HepG2 (cell line): ENCODE results near the gene SLC4A11. TPM values are rescaled to one million over a fixed set of nuclear protein-coding genes. Genes with fewer than 3 reads are reported as not detected.

Experiments used
- ATF3 ChIP-seq: sonication (generic); formaldehyde crosslinking; IDR thresholded peaks from 2 replicates; pipeline ENCODE4 v1.4.0; 2020; ENCODE audit warnings: missing genetic modification reagents
- CBX5 ChIP-seq: sonication (generic); formaldehyde crosslinking; IDR thresholded peaks from 2 replicates; pipeline ENCODE4 v1.4.0; 2020; ENCODE audit warnings: missing genetic modification reagents, borderline replicate concordance
- CCDC6 ChIP-seq: sonication (generic); formaldehyde crosslinking; IDR thresholded peaks from 2 replicates; pipeline ENCODE4 v1.8.1; 2022; ENCODE audit warnings: mild to moderate bottlenecking, missing genetic modification reagents, moderate library complexity
- ELF1 ChIP-seq: sonication (generic); formaldehyde crosslinking; IDR thresholded peaks from 2 replicates; pipeline ENCODE4 v1.4.0; 2020; ENCODE audit warnings: missing genetic modification reagents
- FOXK1 ChIP-seq: sonication (generic); formaldehyde crosslinking; IDR thresholded peaks from 2 replicates; pipeline ENCODE4 v1.4.0; 2020; ENCODE audit warnings: low read depth, missing genetic modification reagents, borderline replicate concordance
- HDAC1 ChIP-seq: sonication (generic); formaldehyde crosslinking; IDR thresholded peaks from 2 replicates; pipeline ENCODE4 v1.5.1; 2020; ENCODE audit warnings: mild to moderate bottlenecking, missing genetic modification reagents
- HOXD1 ChIP-seq: sonication (generic); formaldehyde crosslinking; IDR thresholded peaks from 2 replicates; pipeline ENCODE4 v1.5.0; 2020; ENCODE audit warnings: missing genetic modification reagents
- KLF15 ChIP-seq: sonication (generic); formaldehyde crosslinking; IDR thresholded peaks from 2 replicates; pipeline ENCODE4 v1.8.1; 2023; ENCODE audit warnings: borderline replicate concordance, mild to moderate bottlenecking, inconsistent platforms, missing genetic modification reagents, mixed read lengths
- MBNL3 ChIP-seq: fragments of 250-450 bp; sonication (Bioruptor Pico); conservative IDR thresholded peaks from 2 replicates; pipeline ENCODE4 v1.8.0; 2022; ENCODE audit warnings: mild to moderate bottlenecking, inconsistent platforms
- PHF20 ChIP-seq: sonication (generic); formaldehyde crosslinking; IDR thresholded peaks from 2 replicates; pipeline ENCODE4 v1.5.0; 2020; ENCODE audit warnings: mild to moderate bottlenecking, missing genetic modification reagents
- SMYD3 ChIP-seq: sonication (generic); formaldehyde crosslinking; IDR thresholded peaks from 2 replicates; pipeline ENCODE4 v1.8.1; 2023; ENCODE audit warnings: mild to moderate bottlenecking, missing genetic modification reagents
- TCF7 ChIP-seq: sonication (generic); IDR thresholded peaks from 2 replicates; pipeline ENCODE4 v1.6.1; 2016; ENCODE audit warnings: antibody characterized with exemption, low read depth
- TRIM24 ChIP-seq: sonication (generic); formaldehyde crosslinking; IDR thresholded peaks from 2 replicates; pipeline ENCODE4 v1.8.0; 2022; ENCODE audit warnings: mild to moderate bottlenecking, missing genetic modification reagents
- YY1 ChIP-seq: IDR thresholded peaks from 2 replicates; pipeline ENCODE4 v1.6.1; 2011; ENCODE audit warnings: low read length, low read depth, moderate library complexity, mild to moderate bottlenecking; ENCODE audit not compliant: insufficient read depth, insufficient replicate concordance
- ZNF138 ChIP-seq: sonication (generic); formaldehyde crosslinking; IDR thresholded peaks from 2 replicates; pipeline ENCODE4 v1.5.0; 2020; ENCODE audit warnings: mild to moderate bottlenecking, low read depth, missing genetic modification reagents
- ZNF446 ChIP-seq: sonication (generic); formaldehyde crosslinking; IDR thresholded peaks from 2 replicates; pipeline ENCODE4 v1.5.0; 2020; ENCODE audit warnings: mild to moderate bottlenecking, missing genetic modification reagents
- ZNF766 ChIP-seq: sonication (generic); formaldehyde crosslinking; IDR thresholded peaks from 2 replicates; pipeline ENCODE4 v1.5.0; 2020; ENCODE audit warnings: missing genetic modification reagents, borderline replicate concordance
- ZNF792 ChIP-seq: IDR thresholded peaks from 2 replicates; pipeline ENCODE4 v1.6.1; 2016
- polyA plus RNA-seq, 8 experiments: library from polyadenylated mRNA; depleted of rRNA in 3 of 8; stranded (reverse) in 7 of 8; unstranded in 1 of 8; fragments of >200 nt; fragmentation: Illumina TruSeq in 4 of 8; extraction: Trizol in 4 of 8; gene quantifications; 2 replicates each; pipeline versions ENCODE4 v1.2.1 to v1.2.3, GENCODE V29; 2011 to 2016; ENCODE audit warnings: low read depth in 4 of 8, missing spikeins in 1 of 8, mixed read lengths in 1 of 8; ENCODE audit not compliant: insufficient read depth in 1 of 8
- total RNA-seq, 5 experiments: library from RNA; depleted of rRNA; stranded (reverse); fragments of >200 nt; fragmentation: Illumina TruSeq; extraction: Trizol; gene quantifications; 2 replicates each; pipeline ENCODE4 v1.2.3, GENCODE V29; 2016; ENCODE audit warnings: low read depth in 1 of 5
- TF ChIP-seq, protein P1 (sequence below): sonication (generic); formaldehyde crosslinking; IDR thresholded peaks from 2 replicates; pipeline ENCODE4 v1.9.0; 2021; ENCODE audit warnings: missing genetic modification reagents, borderline replicate concordance
- TF ChIP-seq, protein P2 (sequence below): sonication (generic); formaldehyde crosslinking; IDR thresholded peaks from 2 replicates; pipeline ENCODE4 v1.8.1; 2022; ENCODE audit warnings: mild to moderate bottlenecking, missing genetic modification reagents
- TF ChIP-seq, protein P3 (sequence below): sonication (generic); formaldehyde crosslinking; IDR thresholded peaks from 2 replicates; pipeline ENCODE4 v1.5.1; 2020; ENCODE audit warnings: mild to moderate bottlenecking, missing genetic modification reagents, moderate library complexity

Gene SLC4A11
- total and polyA plus RNA-seq, 2 of the 13 experiments (the other 11 are each of a cell fraction or from before 2014, with no cell fraction given): 3.9 to 27.0 TPM

DNA sequence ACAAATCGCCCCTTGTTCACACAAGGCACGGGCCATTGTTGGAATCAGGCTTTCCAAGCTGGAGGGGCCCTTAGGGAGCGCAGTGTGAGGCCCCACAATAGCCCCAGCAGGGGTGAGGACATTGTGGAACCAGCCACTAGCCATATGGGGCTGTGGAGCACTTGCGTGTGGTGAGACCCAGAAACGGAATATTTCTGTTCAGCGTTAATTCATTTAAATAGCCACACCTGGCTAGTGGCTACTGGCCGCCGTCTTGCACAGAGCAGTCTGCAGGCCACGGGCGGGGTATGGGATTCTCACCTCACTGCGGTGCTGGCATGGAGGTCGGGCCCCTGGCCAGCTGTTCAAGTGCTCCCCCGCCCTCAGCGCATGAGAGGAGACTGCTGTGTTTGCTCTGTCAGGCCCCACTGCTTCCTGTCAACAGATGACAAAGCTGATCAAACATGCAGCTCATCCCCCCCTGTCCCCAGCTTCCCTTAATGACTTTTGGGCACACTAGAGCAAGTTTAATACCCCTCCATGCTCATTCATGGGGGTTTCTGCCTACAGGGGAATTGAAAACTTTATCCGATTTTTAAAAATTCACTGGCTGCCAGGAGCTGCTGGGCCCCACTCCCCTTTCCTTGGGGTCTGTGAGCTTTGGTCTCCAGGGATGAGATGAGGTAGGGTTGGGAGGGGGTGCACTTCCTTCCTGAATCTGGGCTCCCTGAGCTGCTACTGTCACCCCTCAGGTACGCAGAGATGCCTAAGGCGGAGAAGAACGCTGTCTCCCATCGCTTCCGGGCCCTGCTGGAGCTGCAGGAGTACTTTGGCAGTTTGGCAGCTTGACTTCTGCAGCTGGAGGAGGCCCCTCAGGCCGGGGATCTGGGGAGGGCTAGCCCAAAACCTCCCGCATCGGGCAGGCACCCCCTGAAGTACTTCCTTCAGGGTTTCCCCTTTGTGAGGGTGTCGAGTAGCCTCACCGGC is 16.1 kb downstream of the SLC4A11 start (continued):
- TF ChIP-seq CBX5 (CRISPR knock-in tag) (peak; percentile 94; the same call in 1 of the 2 replicates), KLF15 (CRISPR knock-in tag) (peak; percentile 44; the same call in 1 of the 2 replicates), CCDC6 (CRISPR knock-in tag) (peak; percentile 96), HOXD1 (CRISPR knock-in tag) (peak; percentile 98), ZNF792 (CRISPR knock-in tag) (peak; percentile 97; the same call in 1 of the 2 replicates), ZNF766 (CRISPR knock-in tag) (no peak; the same call in 1 of the 2 replicates), ELF1 (peak; percentile 70), SMYD3 (CRISPR knock-in tag) (peak; percentile 91; the same call in 1 of the 2 replicates), HDAC1 (peak; percentile 98), ZNF446 (peak; percentile 53; the same call in 1 of the 2 replicates), TRIM24 (CRISPR knock-in tag) (no peak), FOXK1 (CRISPR knock-in tag) (peak; percentile 91; the same call in 1 of the 2 replicates), TCF7 (peak; percentile 86), PHF20 (CRISPR knock-in tag) (peak; percentile 34; the same call in 1 of the 2 replicates), ATF3 (peak; percentile 93), MBNL3 (CRISPR knock-in tag) (no peak), ZNF138 (CRISPR knock-in tag) (0 out of 2 replicates have a peak, but pooled peaks have one; percentile 62), YY1 (peak; percentile 82)
- TF ChIP-seq, protein P1, sequence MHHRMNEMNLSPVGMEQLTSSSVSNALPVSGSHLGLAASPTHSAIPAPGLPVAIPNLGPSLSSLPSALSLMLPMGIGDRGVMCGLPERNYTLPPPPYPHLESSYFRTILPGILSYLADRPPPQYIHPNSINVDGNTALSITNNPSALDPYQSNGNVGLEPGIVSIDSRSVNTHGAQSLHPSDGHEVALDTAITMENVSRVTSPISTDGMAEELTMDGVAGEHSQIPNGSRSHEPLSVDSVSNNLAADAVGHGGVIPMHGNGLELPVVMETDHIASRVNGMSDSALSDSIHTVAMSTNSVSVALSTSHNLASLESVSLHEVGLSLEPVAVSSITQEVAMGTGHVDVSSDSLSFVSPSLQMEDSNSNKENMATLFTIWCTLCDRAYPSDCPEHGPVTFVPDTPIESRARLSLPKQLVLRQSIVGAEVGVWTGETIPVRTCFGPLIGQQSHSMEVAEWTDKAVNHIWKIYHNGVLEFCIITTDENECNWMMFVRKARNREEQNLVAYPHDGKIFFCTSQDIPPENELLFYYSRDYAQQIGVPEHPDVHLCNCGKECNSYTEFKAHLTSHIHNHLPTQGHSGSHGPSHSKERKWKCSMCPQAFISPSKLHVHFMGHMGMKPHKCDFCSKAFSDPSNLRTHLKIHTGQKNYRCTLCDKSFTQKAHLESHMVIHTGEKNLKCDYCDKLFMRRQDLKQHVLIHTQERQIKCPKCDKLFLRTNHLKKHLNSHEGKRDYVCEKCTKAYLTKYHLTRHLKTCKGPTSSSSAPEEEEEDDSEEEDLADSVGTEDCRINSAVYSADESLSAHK (CRISPR knock-in tag): 0 out of 2 replicates have a peak, but pooled peaks have one; percentile 67
- TF ChIP-seq, protein P2, sequence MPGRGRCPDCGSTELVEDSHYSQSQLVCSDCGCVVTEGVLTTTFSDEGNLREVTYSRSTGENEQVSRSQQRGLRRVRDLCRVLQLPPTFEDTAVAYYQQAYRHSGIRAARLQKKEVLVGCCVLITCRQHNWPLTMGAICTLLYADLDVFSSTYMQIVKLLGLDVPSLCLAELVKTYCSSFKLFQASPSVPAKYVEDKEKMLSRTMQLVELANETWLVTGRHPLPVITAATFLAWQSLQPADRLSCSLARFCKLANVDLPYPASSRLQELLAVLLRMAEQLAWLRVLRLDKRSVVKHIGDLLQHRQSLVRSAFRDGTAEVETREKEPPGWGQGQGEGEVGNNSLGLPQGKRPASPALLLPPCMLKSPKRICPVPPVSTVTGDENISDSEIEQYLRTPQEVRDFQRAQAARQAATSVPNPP (CRISPR knock-in tag): peak; percentile 72
- TF ChIP-seq, protein P3, sequence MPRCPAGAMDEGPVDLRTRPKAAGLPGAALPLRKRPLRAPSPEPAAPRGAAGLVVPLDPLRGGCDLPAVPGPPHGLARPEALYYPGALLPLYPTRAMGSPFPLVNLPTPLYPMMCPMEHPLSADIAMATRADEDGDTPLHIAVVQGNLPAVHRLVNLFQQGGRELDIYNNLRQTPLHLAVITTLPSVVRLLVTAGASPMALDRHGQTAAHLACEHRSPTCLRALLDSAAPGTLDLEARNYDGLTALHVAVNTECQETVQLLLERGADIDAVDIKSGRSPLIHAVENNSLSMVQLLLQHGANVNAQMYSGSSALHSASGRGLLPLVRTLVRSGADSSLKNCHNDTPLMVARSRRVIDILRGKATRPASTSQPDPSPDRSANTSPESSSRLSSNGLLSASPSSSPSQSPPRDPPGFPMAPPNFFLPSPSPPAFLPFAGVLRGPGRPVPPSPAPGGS: peak; percentile 97
